ENCODE measurements around the gene DNAJB4. TPM values are rescaled to one million over a fixed set of nuclear protein-coding genes. Genes with fewer than 3 reads are reported as not detected.

Gene DNAJB4
- total and polyA plus RNA-seq, 2 of the 13 experiments (the other 11 are each of a cell fraction or from before 2014, with no cell fraction given) = 4.4 to 18.6 TPM

- TF ChIP-seq ZSCAN20 (CRISPR knock-in tag; IDR thresholded peaks at IDR 0.05; ENCODE audit: borderline replicate concordance) (0 out of 2 replicates have a peak, but pooled peaks have one; percentile 19), TBL1XR1 (IDR thresholded peaks at IDR 0.05; ENCODE audit: borderline replicate concordance, low read length, partially characterized antibody) (peak; percentile 9), NR2F6 (IDR thresholded peaks at IDR 0.05) (peak; percentile 35), NR2F6 (CRISPR knock-in tag; IDR thresholded peaks at IDR 0.05) (0 out of 2 replicates have a peak, but pooled peaks have one; percentile 10), FOXP4 (CRISPR knock-in tag; IDR thresholded peaks at IDR 0.05) (no peak), HNF4G (IDR thresholded peaks at IDR 0.05; ENCODE audit: borderline replicate concordance, low read depth, low read length) (no peak), HNF4G (CRISPR knock-in tag; IDR thresholded peaks at IDR 0.05; ENCODE audit: borderline replicate concordance, low read depth) (no peak), SUZ12 (IDR thresholded peaks at IDR 0.05; ENCODE audit: low read depth, low read length) (no peak), DZIP1 (CRISPR knock-in tag; IDR thresholded peaks at IDR 0.05) (0 out of 2 replicates have a peak, but pooled peaks have one; percentile 6), ELF1 (CRISPR knock-in tag; IDR thresholded peaks at IDR 0.05) (peak; percentile 64), ZNF143 (CRISPR knock-in tag; IDR thresholded peaks at IDR 0.05) (peak; percentile 68), NFYB (CRISPR knock-in tag; IDR thresholded peaks at IDR 0.05) (no peak), ZNF687 (CRISPR knock-in tag; IDR thresholded peaks at IDR 0.05) (peak; percentile 88), ZBTB8A (CRISPR knock-in tag; IDR thresholded peaks at IDR 0.05; ENCODE audit: borderline replicate concordance, low read depth) (no peak), CC2D1A (CRISPR knock-in tag; IDR thresholded peaks at IDR 0.05) (no peak), BRCA1 (CRISPR knock-in tag; IDR thresholded peaks at IDR 0.05) (peak; percentile 79; the same call in 1 of the 2 replicates), NFIC (IDR thresholded peaks at IDR 0.05; ENCODE audit: low read length) (no peak), ZNF768 (CRISPR knock-in tag; IDR thresholded peaks at IDR 0.05) (no peak), FOXO4 (CRISPR knock-in tag; conservative IDR thresholded peaks at IDR 0.05) (no peak)
Measured at GRCh38 chr1:77978969-77979876, 25.5 kb upstream of the DNAJB4 start, which contains the start of gene FUBP1 (continued).
